Colonic mucosa (tissue), 2 donors: ENCODE data around the gene ZNF653. TPM values are rescaled to one million over a fixed set of nuclear protein-coding genes. Genes with fewer than 3 reads are reported as not detected.

ENCODE experiments used
- microRNA-seq: library from miRNA; unstranded; fragments of <30 nt; microRNA quantifications from one replicate; pipeline ENCODE4, GENCODE V29; 2019
- total RNA-seq, 2 donors: library from RNA; stranded (reverse); fragmentation: NEBNext Ultra II Directional in 1 of 2; extraction: Animal tissue kit (Norgen Biotek cat#: 25700) in 1 of 2; gene quantifications; one replicate each; pipeline ENCODE4 v1.2.1, GENCODE V29; 2021
- donor health status: DM: no; HTN: no; CAD: no.
- donor health status: DM: no; HTN: no; CAD: no.

ZNF653 gene
- total RNA-seq, 2 donors from 2014 or later: 10.6 to 14.2 TPM

Small RNA genes lying within 50 kb of the gene (microRNA-seq; reads per million reads assigned to microRNA genes)
- 1.7 reads per million for gene MIR7974

Other genes starting within 250 kb of the ZNF653 start
- 10 to 100 TPM; 45.9 to 86.0 TPM for gene DOCK6, start 243.3 kb downstream of the ZNF653 start, total RNA-seq
- gene TSPAN16, start 209.7 kb downstream of the ZNF653 start, total RNA-seq: not detected
- 10 to 100 TPM; 47.7 to 54.0 TPM for gene RAB3D, start 166.2 kb downstream of the ZNF653 start, total RNA-seq
- 10 to 100 TPM; 45.4 to 63.4 TPM for gene TMEM205, start 159.6 kb downstream of the ZNF653 start, total RNA-seq
- 10 to 100 TPM; 17.4 to 21.4 TPM for gene CCDC159, start 159.3 kb downstream of the ZNF653 start, total RNA-seq
- 1 to 10 TPM; 4.8 to 8.0 TPM for gene PLPPR2, start 150.4 kb downstream of the ZNF653 start, total RNA-seq
- 1 to 10 TPM; 3.0 to 4.6 TPM for gene SWSAP1, start 131.2 kb downstream of the ZNF653 start, total RNA-seq
- gene EPOR, start 121.5 kb downstream of the ZNF653 start, total RNA-seq: 1 to 10 TPM; 2.8 to 5.8 TPM
- gene RGL3, start 86.5 kb downstream of the ZNF653 start, total RNA-seq: 10 to 100 TPM; 13.8 to 32.7 TPM
- gene ODAD3, start 70.7 kb downstream of the ZNF653 start, total RNA-seq: under 1 TPM in 1 of 2 donors, not detected in 1; 0.22 TPM
- gene PRKCSH, start 70.2 kb downstream of the ZNF653 start, total RNA-seq: 100 to 1,000 TPM; 308 to 434 TPM
- gene ELAVL3, start 24.8 kb downstream of the ZNF653 start, total RNA-seq: under 1 TPM; 0.25 to 0.50 TPM
- 100 to 1,000 TPM in 1 of 2 donors, 10 to 100 TPM in 1; 62.8 to 124 TPM for gene ECSIT, start 23.3 kb upstream of the ZNF653 start, total RNA-seq
- 100 to 1,000 TPM in 1 of 2 donors, 10 to 100 TPM in 1; 10.7 to 354 TPM for gene CNN1, start 33.0 kb upstream of the ZNF653 start, total RNA-seq
- gene ELOF1, start 53.4 kb upstream of the ZNF653 start, total RNA-seq: 10 to 100 TPM; 33.8 to 59.8 TPM
- gene ACP5, start 71.8 kb upstream of the ZNF653 start, total RNA-seq: 10 to 100 TPM; 11.3 to 30.2 TPM
- gene ZNF627, start 91.6 kb upstream of the ZNF653 start, total RNA-seq: 10 to 100 TPM in 1 of 2 donors, 1 to 10 TPM in 1; 7.6 to 10.3 TPM
- gene ZNF823, start 233.1 kb upstream of the ZNF653 start, total RNA-seq: 10 to 100 TPM; 10.7 to 13.1 TPM